GM21825 (cell line): ENCODE data around the gene NOL4.
"Not testable (repeated sequence)": the region's sequence is repeated elsewhere in the genome, so short reads cannot be mapped to it uniquely, and the experiment has no call there.

Source experiments
- ATAC-seq: cut with Tn5 transposase; IDR thresholded peaks from one replicate; pipeline ENCODE4 v1.9.1; 2021; ENCODE audit warnings: mild to moderate bottlenecking, moderate library complexity; ENCODE audit not compliant: unreplicated experiment

The NOL4 gene

GRCh38 chr18:34224423-34225217, at the start of gene NOL4:
NOL4 (minus strand) TSS chr18:34224913; CDS start chr18:34223253, 1,660 bp downstream.
- ATAC-seq = no peak

GRCh38 chr18:34266029-34266428, 41.3 kb upstream of the NOL4 start:
- not testable (repeated sequence) for ATAC-seq

GRCh38 chr18:34261865-34262780, 37.4 kb upstream of the NOL4 start:
- ATAC-seq = no peak

GRCh38 chr18:34258176-34258575, 33.5 kb upstream of the NOL4 start:
- no peak for ATAC-seq

- ATAC-seq = no peak
These were observed 27.2 kb upstream of the NOL4 start for GRCh38 chr18:34251919-34252318.

- ATAC-seq = no peak
These were observed 24.0 kb upstream of the NOL4 start for GRCh38 chr18:34248727-34249126.

- ATAC-seq = no peak
These were observed 18.0 kb upstream of the NOL4 start for GRCh38 chr18:34242739-34243138.

GRCh38 chr18:34233781-34234388, 9.2 kb upstream of the NOL4 start:
- not testable (repeated sequence) for ATAC-seq

- no peak for ATAC-seq
These were observed 473 bp upstream of the NOL4 start for GRCh38 chr18:34225218-34225553.

- ATAC-seq = no peak
These were observed 755 bp downstream of the NOL4 start for GRCh38 chr18:34223893-34224422.

GRCh38 chr18:34223164-34223892, 1.4 kb downstream of the NOL4 start:
- ATAC-seq = no peak

GRCh38 chr18:34222307-34223163, 2.2 kb downstream of the NOL4 start:
- no peak for ATAC-seq

- no peak for ATAC-seq
These were observed 2.8 kb downstream of the NOL4 start for GRCh38 chr18:34221971-34222306.

GRCh38 chr18:34220081-34220815, 4.5 kb downstream of the NOL4 start:
- ATAC-seq = no peak

- ATAC-seq = no peak
These were observed 5.1 kb downstream of the NOL4 start for GRCh38 chr18:34219651-34220050.

- ATAC-seq = no peak
These were observed 12.2 kb downstream of the NOL4 start for GRCh38 chr18:34212511-34212910.

- no peak for ATAC-seq
These were observed 17.3 kb downstream of the NOL4 start for GRCh38 chr18:34207344-34207851.

GRCh38 chr18:34203866-34204265, 20.8 kb downstream of the NOL4 start:
- ATAC-seq = no peak

GRCh38 chr18:34196256-34196655, 28.5 kb downstream of the NOL4 start:
- ATAC-seq = no peak
